ENCODE measurements around the gene SERTAD1.
"Not testable (repeated sequence)": the region's sequence is repeated elsewhere in the genome, so short reads cannot be mapped to it uniquely, and the experiment has no call there.

Gene SERTAD1

GRCh38 chr19:40414542-40415535 lies 11.0 kb downstream of the SERTAD1 start:
- no peak for TF ChIP-seq CTCF (conservative IDR thresholded peaks at IDR 0.05; ENCODE audit: low read length)
- H3K4me3 ChIP-seq (ENCODE audit: low read length): no peak overlapping the region
- no peak for DNase-seq (ENCODE audit: low read depth)

GRCh38 chr19:40413291-40413845 lies 12.4 kb downstream of the SERTAD1 start, which contains the start of gene PRX:
Gene PRX (minus strand): TSS chr19:40413378. CDS start chr19:40407932, 5,446 bp downstream.
- no peak for DNase-seq (ENCODE audit: low read depth)
- no peak for TF ChIP-seq CTCF (conservative IDR thresholded peaks at IDR 0.05; ENCODE audit: low read length)
- H3K4me3 ChIP-seq (ENCODE audit: low read length): no peak within 1 kb of the TSS

GRCh38 chr19:40412866-40413265 lies 12.9 kb downstream of the SERTAD1 start:
- TF ChIP-seq CTCF (conservative IDR thresholded peaks at IDR 0.05; ENCODE audit: low read length): no peak
- DNase-seq (ENCODE audit: low read depth): no peak
- no peak overlapping the region for H3K4me3 ChIP-seq (ENCODE audit: low read length)

GRCh38 chr19:40411958-40412499 lies 13.8 kb downstream of the SERTAD1 start:
- TF ChIP-seq CTCF (conservative IDR thresholded peaks at IDR 0.05; ENCODE audit: low read length): no peak
- no peak for DNase-seq (ENCODE audit: low read depth)
- no peak overlapping the region for H3K4me3 ChIP-seq (ENCODE audit: low read length)

GRCh38 chr19:40411125-40411842 lies 14.5 kb downstream of the SERTAD1 start:
- no peak overlapping the region for H3K4me3 ChIP-seq (ENCODE audit: low read length)
- no peak for TF ChIP-seq CTCF (conservative IDR thresholded peaks at IDR 0.05; ENCODE audit: low read length)
- no peak for DNase-seq (ENCODE audit: low read depth)

- no peak for DNase-seq (ENCODE audit: low read depth)
- no peak for TF ChIP-seq CTCF (conservative IDR thresholded peaks at IDR 0.05; ENCODE audit: low read length)
- H3K4me3 ChIP-seq (ENCODE audit: low read length): no peak overlapping the region
These were observed 15.8 kb downstream of the SERTAD1 start for GRCh38 chr19:40410030-40410389.

GRCh38 chr19:40408598-40408925 lies 17.2 kb downstream of the SERTAD1 start:
- not testable (repeated sequence) for H3K4me3 ChIP-seq (ENCODE audit: low read length); DNase-seq (ENCODE audit: low read depth)
